NCI-H146 (cell line): ENCODE measurements around the gene SNX4.
"Not testable (repeated sequence)": the region's sequence is repeated elsewhere in the genome, so short reads cannot be mapped to it uniquely, and the experiment has no call there.

Source experiments
- DNase-seq: peaks from one replicate; lab custom pipeline; 2025; lab: John Stamatoyannopoulos, UW

SNX4 gene

DNA sequence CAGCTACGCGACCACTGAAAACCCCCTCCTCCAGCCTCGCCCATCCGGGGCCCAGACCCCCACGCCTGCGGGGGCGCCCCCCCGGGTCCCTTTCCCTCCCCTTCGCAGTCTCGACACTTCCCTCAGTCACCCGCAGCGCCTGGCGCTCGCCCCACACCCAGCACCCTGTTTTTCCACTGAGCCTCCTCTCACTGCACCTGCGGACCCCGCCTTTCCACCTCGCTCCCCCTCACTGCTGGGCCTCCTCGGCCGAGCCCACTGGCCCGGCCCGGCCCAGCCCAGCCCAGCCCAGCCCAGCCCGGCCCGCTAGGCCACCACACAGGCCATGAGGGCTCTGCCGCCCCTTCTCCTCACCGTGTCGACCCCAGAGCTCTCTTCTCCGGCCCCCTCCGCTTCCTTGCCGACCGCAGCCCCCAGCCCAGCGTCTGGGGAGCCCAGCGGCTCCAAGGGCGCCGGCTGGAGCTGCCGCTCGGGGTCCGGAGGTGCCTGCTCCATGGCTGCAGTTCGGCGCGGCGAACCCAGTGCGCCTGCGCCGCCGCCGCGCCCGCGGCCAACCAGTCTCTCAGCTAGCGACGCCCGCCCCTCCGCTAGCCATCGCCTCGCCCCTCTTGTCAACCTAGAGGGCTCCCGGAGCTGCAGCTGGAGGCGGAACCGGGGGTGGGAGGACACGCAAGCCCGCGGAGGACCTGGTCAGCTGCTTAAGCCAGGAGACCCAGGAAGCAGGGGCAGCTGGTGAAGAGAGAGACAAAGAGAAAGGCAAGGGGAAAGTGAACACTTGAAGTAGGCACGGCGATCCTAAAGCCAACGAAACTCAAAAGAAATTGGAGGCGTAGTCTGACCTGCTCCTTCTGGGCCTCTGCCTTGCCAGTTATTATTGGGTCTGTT, at the start of gene SNX4:
Gene SNX4 (minus strand): TSS at position 525 of the 885 bp plus-strand sequence. CDS start 30 bp downstream, at position 495.
- DNase-seq, result peak; percentile 99

DNA sequence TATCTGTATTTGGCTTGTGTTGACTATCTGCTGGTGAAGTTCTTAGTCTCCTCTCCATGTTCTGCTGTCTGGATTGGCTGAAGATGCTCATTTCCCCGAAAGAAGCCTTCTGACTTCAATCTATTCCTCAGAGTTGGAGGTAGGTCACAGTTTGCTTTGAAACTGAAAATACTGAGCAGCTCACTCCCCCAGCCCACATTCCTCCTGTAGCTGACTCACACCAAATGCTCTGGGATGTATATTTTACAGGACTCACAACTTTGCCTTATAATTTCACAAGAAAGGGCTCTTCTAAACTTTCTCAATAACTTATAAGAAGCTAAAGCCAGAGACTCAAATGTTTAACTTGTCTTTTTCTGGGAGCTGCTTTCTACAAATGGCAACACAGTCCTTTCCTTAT, 36.3 kb upstream of the SNX4 start:
- no peak for DNase-seq

DNA sequence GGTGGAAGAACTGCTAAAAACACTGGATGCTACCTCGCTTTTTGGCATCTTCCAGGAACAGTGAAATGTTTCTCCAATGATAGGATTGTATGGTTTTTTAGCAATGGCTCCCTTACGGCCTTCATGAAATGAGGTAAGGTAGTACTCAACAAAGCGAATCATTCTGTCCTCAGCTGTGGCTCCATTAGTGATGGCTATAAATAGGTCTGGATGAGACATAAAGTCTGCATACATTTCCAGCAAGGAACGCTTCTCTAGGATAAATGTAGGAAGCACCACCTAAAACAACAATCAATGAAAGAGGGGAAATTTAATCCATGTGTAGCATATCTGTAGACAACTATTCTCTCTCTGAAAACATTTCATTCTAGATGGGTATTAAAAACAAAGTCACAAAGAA, 32.4 kb upstream of the SNX4 start:
- no peak for DNase-seq

DNA sequence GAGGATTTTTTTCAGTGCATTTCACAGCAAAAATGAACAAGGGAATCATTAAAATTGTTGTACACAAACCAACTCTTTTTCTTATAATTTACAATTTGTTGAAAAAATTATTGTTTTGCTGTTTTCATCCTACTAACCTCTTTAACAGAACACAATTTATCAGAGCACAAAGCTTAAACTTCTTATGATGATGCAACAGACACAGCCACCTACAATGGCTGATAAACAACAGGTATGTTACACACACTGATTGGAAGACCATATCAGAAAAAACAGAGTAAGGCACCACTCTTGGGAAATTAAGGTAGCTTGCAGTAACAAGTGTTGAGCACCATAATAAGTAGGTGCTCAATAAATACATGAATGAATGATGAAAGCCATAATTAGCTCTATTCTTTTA, 8.9 kb upstream of the SNX4 start:
- no peak for DNase-seq

DNA sequence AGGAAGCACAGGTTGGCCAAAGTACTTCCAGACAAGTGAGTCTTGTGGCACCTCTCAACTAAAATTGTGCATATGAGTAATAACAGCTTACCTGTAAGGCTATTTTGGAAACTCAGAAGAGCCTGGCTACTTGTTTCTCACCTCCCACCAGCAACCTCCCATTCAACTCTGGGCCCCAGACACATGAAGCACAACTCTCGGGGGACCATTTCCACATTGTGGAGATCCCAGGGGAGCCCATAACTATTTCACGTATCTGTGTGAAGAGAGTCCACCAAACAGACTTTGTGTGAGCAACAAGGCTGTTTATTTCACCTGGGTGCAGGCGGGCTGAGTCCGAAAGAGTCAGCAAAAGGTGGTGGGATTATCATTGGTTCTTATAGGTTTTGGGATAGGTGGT, 5.2 kb upstream of the SNX4 start:
- DNase-seq, result no peak

DNA sequence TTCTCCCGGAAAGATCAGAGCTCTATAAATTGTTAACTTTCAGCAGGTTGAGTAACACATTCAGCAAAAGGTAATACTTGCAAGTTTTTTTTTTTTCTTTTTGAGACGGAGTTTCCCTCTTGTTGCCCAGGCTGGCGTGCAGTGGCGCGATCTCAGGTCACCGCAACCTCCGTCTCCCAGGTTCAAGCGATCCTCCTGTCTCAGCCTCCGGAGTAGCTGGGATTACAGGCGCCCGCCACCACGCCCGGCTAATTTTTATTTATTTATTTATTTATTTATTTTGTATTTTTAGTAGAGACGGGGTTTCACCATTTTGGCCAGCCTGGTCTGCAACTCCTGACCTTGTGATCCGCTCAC, 539 bp upstream of the SNX4 start:
- DNase-seq, result not testable (repeated sequence)

DNA sequence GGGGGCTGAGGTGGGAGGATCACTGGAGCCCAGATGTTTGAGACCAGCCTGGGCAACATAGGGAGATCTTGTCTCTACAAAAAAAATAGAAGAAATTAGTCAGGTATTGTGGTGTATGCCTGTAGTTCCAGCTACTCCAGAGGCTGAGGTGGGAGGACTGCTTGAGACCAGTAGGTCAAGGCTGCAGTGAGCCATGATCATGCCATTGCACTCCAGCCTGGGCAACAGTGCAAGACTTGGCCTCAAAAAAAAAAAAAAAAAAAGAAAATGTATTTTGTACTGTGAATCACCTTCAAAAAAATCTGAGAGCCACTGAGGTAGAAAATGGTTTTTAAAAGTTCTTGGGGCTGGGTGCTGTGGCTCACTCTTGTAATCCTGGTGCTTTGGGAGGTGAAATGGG, 4.6 kb downstream of the SNX4 start:
- no peak for DNase-seq

DNA sequence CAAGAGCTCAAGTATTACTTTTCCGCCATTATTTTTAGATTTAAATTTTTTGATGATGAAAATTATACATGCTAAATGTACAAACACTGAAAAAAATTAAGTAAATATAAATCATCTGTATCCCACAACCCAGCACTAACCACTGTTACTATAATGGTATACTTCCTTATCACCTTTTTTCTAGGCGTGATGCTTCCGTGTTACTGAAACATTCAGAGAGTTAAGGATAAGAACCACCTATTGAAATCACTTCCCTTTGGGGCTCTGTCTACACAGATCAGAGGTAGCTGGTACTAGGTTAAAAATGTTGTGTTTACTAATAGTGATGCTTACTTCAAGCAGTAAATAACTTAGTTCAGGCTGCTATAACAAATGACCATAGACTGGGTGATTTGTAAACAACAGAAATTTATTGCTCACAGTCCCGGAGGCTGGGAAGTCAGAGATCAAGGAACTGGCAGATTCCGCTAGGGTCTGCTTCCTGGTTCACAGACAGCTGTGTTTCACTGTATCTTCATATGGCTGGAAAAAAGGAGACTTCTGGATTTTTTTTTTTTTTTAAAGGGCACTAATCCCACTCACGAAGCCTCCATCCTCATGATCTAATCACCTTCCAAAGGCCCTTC, 6.4 kb downstream of the SNX4 start:
- DNase-seq, result no peak

DNA sequence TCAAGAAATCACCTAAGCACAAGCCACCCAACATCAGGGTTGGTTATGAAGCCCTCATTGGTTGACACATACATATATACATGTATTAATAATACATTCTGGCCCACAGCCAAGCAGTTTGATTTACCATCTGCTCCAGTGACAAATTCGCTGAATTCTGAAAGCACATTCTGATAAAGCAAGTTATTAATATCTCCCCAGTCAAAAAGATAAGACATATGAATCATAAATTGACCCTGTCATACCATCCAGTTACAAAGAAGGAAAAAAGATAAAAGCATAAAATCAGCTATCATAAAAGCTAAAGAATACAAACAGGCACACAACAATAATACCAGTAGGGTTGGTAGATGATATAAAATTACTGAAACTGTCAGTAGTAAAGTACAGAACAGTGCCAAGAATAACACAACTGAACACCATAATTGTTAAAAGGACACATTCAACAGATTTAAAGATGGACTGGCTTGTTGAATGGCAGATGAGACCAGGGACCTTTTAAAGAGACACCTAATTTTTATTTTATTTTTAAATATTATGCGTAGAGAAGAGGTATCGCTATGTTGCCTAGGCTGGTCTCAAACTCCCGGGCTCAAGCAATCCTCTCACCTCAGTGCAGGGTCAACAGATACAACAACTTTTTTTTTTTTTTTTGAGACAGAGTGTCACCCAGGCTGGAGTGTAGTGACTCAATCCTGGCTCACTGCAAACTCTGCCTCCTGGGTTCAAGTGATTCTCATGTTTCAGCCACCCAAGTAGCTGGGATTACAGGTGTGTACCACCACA, 7.7 kb downstream of the SNX4 start:
- DNase-seq, result no peak

DNA sequence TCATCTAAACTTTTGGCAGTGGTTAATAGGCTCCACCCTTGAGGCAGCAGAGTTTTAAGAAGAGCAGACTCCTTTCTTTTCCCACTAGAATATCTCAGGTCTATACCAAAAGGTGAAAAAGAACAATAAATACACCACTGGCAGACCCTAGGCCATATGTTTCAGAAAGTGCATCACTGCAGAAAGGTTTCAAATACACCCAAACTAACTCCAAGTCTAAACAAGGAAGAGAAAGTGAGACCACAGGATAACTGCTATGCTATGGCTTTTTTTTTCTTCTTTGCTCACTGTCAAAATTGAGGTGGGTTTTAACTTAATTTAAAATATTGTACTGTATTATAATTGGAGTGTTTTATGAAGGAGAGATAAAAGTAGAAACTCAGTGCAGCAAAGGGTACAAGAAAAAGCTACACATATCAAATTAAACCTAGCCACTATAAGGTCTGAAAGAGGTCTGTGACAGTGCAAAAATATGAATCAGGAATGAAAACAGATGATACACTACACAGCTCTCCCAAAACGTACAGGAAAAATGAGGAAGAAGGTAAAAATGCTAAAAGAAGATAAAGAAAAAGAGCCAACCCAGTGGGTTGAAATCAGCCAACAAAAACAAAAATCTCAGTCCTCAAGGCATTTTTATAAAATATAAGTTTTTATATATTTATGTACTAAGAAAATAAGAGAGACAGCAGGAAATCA, 8.4 kb downstream of the SNX4 start:
- DNase-seq, result no peak

DNA sequence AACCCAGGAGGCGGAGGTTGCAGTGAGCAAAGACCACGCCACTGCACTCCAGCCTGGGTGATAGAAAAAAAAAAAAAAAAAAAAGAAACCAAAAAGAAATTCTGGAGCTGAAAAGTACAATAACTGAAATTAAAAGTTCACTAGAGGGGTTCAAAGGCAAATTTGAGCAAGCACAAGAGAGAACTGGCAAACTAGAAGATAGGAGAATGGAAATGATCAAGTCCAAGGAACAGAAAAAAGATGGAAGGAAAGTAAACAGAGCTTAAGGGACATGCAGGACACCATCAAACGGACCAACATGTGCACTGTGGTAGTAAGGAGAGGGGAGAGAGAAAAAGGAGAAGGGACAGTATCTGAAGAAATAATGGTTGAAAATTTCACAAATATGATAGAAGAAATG, 12.9 kb downstream of the SNX4 start:
- DNase-seq, result no peak

DNA sequence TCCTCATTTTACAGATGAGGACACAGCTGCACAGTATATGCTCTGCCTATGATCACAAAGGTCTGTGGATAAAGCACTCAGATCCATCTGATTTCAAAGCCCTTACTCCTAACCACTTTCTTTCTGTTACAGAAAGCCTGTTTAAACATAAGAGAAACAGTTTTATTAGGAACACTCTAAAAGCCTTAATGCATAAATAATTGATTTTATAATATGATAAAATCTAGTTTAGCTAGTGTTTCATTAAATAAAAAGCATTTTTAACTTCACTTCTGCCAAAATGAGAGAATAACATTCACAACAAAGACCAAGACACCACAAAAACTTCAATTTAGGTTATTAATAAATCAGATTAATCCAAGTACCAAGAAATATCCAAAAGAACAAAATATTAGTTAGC, 21.4 kb downstream of the SNX4 start:
- DNase-seq, result no peak

DNA sequence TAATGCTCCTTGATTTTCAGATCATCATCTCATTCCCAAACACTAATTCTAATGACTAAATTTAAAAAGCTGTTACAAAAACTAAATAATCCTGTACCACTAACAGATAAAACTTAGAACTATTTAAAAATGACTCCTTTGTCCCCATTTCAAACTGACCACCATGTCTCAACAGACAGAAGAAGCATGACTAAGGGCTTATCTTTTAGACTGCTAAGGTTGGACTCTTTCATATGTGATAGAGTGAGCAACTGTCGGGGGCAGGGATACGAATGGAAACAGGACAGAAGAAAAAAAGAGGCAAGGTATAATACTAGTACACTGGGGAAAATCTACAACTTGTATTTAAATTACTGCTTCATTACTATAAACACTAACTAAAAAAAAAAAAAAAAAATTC, 23.3 kb downstream of the SNX4 start:
- no peak for DNase-seq

DNA sequence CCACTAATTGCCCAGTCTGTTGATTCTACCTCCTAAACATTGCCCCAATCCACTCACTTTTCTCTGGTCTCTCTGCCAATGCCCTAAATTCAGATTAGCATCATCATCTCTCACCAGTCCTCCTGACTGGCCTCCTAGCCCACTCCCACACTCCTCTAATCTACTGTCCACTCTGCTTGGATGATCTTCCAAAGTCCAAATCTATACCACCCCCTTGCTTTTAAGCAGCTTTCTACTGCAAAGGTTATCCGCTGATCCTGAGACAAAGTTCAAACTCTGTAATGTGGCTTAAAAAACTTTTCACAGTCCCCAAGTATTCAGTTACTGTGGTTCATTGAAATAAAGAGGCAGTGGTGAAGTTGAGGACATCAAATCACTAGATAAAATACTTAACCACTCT, 37.6 kb downstream of the SNX4 start:
- DNase-seq, result no peak

DNA sequence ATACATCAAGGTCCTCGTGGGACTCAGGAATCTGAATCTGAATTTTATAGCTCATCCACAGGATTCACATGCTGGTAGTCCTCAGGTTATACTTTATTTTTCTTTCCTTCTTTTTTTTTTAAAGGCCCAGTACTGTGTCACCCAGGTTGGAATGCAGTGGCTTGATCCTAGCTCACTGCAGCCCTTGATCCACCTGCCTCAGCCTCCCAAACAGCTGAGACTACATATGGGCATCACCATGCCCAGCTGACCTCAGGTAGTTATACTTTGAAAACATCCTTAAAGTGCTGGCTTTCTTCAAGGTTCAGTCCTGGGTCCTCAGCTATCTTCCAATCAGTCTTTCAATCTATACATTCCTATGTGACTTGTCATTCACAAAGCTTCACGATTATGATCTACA, 38.2 kb downstream of the SNX4 start:
- DNase-seq, result no peak

DNA sequence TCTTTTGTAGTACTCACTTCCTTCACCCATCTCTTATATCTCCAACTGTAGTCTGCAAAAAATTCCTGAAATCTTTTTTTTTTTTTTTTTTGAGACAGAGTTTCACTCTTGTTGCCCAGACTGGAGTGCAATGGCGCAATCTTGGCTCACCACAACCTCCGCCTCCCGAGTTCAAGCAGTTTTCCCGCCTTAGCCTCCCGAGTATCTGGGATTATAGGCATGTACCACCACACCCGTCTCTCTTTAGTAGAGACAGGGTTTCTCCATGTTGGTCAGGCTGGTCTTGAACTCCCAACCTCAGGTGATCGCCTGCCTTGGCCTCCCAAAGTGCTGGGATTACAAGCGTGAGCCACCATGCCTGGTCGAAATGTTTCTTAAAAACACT, 38.6 kb downstream of the SNX4 start:
- not testable (repeated sequence) for DNase-seq

DNA sequence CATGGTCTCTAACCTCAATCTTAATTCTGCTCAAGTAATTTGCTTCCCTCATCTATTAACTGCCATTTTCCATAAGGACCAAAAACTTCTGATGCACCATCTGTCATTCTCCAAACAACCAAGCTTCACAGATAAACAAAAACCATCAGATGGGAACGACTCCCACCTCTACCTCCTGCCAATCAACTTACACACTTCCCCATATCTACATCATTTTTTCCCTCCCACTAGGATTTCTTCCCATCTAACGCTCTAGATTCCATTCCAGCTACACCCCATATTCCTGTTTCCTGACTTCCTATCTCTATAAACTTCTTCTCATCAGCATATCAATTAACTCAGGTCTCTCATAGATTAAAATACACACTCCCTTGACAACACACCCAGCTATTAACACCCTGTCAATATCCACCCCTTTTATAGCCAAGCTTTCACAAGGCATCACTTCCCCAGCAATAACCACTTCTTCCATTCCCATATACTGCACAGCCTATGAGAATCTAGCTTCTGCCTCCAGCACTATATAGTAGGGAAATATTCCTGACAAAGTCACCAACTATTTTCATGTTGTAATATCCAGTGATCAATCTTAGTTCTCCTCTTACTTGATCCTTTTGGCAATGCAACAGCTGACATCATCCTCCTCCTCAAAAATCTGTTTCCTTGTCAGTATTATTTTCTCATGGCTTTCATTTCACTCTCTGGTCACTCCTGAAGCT, 39.2 kb downstream of the SNX4 start:
- no peak for DNase-seq

DNA sequence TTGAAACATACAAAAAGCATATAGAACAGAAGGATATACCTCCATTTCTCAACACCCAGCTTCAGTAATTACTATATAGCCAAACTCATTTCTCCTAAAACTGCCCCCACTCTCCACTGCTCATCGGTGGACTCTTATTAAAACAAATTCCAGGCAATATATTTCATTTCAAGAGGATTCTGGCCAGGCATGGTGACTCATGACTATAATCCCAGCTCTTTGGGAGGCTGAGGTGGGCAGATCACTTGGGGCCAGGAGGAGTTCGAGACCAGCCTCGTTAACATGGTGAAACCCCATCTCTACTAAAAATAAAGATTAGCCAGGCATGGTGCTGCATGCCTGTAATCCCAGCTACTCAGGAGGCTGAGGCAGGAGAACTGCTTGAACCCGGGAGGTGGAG, 40.9 kb downstream of the SNX4 start:
- DNase-seq, result no peak

DNA sequence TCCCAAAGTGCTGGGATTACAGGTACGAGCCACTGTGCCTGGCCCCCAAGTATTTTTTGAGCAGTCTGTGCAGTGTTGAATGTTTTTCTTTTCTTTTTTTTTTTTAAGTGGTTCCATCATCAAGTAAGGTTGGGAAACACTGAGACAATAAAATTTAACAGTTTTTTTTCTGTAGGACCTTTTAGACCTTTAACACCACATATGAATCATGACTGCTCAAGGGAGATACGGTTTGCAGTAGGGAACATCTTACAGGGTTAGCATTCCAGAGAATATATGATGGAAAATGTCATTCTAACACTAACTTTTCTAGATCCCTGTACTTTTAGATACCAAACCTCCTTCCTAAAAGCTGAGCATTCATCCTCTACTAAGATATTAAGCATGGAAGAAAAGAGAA, 41.7 kb downstream of the SNX4 start:
- DNase-seq, result no peak

DNA sequence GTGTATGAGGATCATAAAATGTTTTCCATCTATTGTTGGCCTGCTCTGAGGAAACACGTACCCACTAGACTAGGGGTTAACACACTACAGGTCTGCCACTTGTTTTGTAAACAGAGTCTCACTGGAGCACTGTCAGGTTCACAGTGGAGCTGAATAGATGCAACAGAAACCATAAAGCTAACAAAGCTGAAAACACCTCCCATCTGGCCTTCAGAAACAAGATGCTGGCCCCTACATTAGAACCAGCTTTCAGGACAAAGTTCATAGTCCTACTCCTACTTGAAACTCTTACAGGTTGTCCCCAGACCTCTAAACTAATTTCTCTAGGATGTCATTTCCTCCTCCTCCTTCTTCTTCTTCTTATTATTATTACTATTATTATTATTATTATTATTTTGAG, 42.3 kb downstream of the SNX4 start:
- no peak for DNase-seq

DNA sequence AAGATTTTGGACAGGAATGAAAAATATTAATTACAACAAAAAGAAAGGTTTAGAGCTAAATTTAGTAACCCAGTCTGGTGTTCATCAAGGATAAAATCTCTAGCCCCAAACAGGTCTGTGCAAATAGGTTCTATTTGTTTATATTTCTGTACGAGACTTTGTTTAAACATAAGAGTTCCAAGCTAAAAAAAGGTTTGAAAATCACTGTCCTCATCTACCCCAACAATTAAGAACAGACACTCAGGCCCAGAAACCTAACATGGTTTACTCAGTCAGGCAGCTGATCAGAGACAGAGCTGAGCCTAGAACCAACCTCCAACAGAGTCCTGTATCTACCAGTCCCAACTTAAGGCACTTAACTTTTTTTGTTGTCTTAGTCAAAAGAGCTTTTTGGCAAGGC, 49.3 kb downstream of the SNX4 start:
- no peak for DNase-seq
